GM23338 (cell line): ENCODE measurements around the gene PSMD2. TPM values are rescaled to one million over a fixed set of nuclear protein-coding genes. Genes with fewer than 3 reads are reported as not detected.

Experiments used
- ATAC-seq: fragments of 200-7000 bp; cut with Tn5 transposase; 3 replicates; pipeline ENCODE4 v1.9.1; 2020
- DNase-seq: peaks from one replicate; pipeline ENCODE4 v3.0.0-alpha.2; 2015; ENCODE audit warnings: low spot score
- H2AFZ ChIP-seq: fragments of 200-600 bp; sonication (generic); 2 replicates; pipeline ENCODE4 v1.8.0; 2016; ENCODE audit warnings: antibody characterized with exemption, mild to moderate bottlenecking, moderate library complexity
- H3F3A ChIP-seq: fragments of 200-600 bp; sonication (generic); replicated peaks from 2 replicates; pipeline ENCODE4 v1.8.0; 2017; ENCODE audit warnings: antibody characterized with exemption, mixed run types, low read depth
- H3K27ac ChIP-seq: fragments of 200-600 bp; sonication (generic); 2 replicates; pipeline ENCODE4 v1.6.1; 2016; ENCODE audit warnings: low read depth
- H3K27me3 ChIP-seq: fragments of 200-600 bp; sonication (generic); 2 replicates; pipeline ENCODE4 v1.8.0; 2016; ENCODE audit warnings: mild to moderate bottlenecking, mixed run types, moderate library complexity; ENCODE audit not compliant: insufficient read depth
- H3K36me3 ChIP-seq: fragments of 200-600 bp; sonication (generic); 2 replicates; pipeline ENCODE4 v1.8.0; 2016; ENCODE audit warnings: mild to moderate bottlenecking; ENCODE audit not compliant: insufficient read depth
- H3K4me1 ChIP-seq: fragments of 200-600 bp; sonication (generic); 2 replicates; pipeline ENCODE4 v1.8.0; 2016; ENCODE audit warnings: mild to moderate bottlenecking, moderate library complexity; ENCODE audit not compliant: insufficient read depth
- H3K4me2 ChIP-seq: fragments of 200-600 bp; sonication (generic); 2 replicates; pipeline ENCODE4 v1.7.1; 2017; ENCODE audit warnings: mixed run types
- H3K4me3 ChIP-seq: fragments of 200-600 bp; sonication (generic); 2 replicates; pipeline ENCODE4 v1.6.1; 2016; ENCODE audit warnings: mixed run types
- H3K79me2 ChIP-seq: fragments of 200-600 bp; sonication (generic); replicated peaks from 2 replicates; pipeline ENCODE4 v1.8.0; 2017; ENCODE audit warnings: mild to moderate bottlenecking; ENCODE audit not compliant: insufficient read depth
- H3K9me2 ChIP-seq: fragments of 200-600 bp; sonication (generic); 2 replicates; pipeline ENCODE4 v1.8.0; 2017; ENCODE audit not compliant: insufficient read depth
- H4K20me1 ChIP-seq: fragments of 200-600 bp; sonication (generic); replicated peaks from 2 replicates; pipeline ENCODE4 v1.8.0; 2017; ENCODE audit warnings: mild to moderate bottlenecking; ENCODE audit not compliant: insufficient read depth
- H3K27ac Mint-ChIP-seq: 2 replicates; pipeline ENCODE4 v1.8.0; 2020; ENCODE audit warnings: inconsistent platforms, mild to moderate bottlenecking, moderate library complexity, mixed read lengths
- H3K27me3 Mint-ChIP-seq: 3 replicates; pipeline ENCODE4 v1.8.0; 2022; ENCODE audit warnings: low read depth, mild to moderate bottlenecking, moderate library complexity, mixed read lengths, inconsistent platforms; ENCODE audit not compliant: insufficient read depth, poor library complexity
- H3K36me3 Mint-ChIP-seq: 3 replicates; pipeline ENCODE4 v1.8.0; 2021; ENCODE audit warnings: low read depth, mild to moderate bottlenecking, inconsistent platforms, moderate library complexity, mixed read lengths
- H3K4me1 Mint-ChIP-seq: 3 replicates; pipeline ENCODE4 v1.8.0; 2020; ENCODE audit warnings: mild to moderate bottlenecking, inconsistent platforms, mixed read lengths
- H3K4me3 Mint-ChIP-seq: 3 replicates; pipeline ENCODE4 v1.8.0; 2021; ENCODE audit warnings: moderate library complexity, mild to moderate bottlenecking, inconsistent platforms, mixed read lengths
- H3K9me3 Mint-ChIP-seq: 3 replicates; pipeline ENCODE4 v1.8.0; 2020; ENCODE audit warnings: moderate library complexity, mild to moderate bottlenecking, inconsistent platforms, mixed read lengths
- CREB1 ChIP-seq: fragments of 250-450 bp; sonication (Bioruptor Pico); IDR thresholded peaks from 2 replicates; pipeline ENCODE4 v1.5.0; 2020; ENCODE audit warnings: low read depth, mild to moderate bottlenecking, moderate library complexity
- CTCF ChIP-seq, 2 experiments: fragments of 200-600 bp in 1 of 2; sonication (generic) in 1 of 2; conservative IDR thresholded peaks; 2 replicates each; pipeline versions ENCODE4 v1.5.1 to v1.6.1; 2016 to 2017; ENCODE audit warnings: antibody characterized with exemption in 2 of 2, low read depth in 2 of 2, mild to moderate bottlenecking in 2 of 2, moderate library complexity in 1 of 2
- ETS1 ChIP-seq: IDR thresholded peaks from 2 replicates; pipeline ENCODE4 v1.6.1; 2016; ENCODE audit warnings: antibody characterized with exemption
- EZH2 ChIP-seq: fragments of 200-600 bp; sonication (generic); IDR thresholded peaks from one replicate; pipeline ENCODE4 v1.8.0; 2017; ENCODE audit warnings: antibody characterized with exemption, mild to moderate bottlenecking, low read depth; ENCODE audit not compliant: unreplicated experiment
- EZH2phosphoT487 ChIP-seq: fragments of 200-600 bp; sonication (generic); IDR thresholded peaks from one replicate; pipeline ENCODE4 v1.8.1; 2018; ENCODE audit warnings: antibody characterized with exemption; ENCODE audit not compliant: unreplicated experiment
- JUNB ChIP-seq: IDR thresholded peaks from one replicate; pipeline ENCODE4 v1.6.1; 2016; ENCODE audit warnings: antibody characterized with exemption; ENCODE audit not compliant: unreplicated experiment
- NANOG ChIP-seq: IDR thresholded peaks from 2 replicates; pipeline ENCODE4 v1.6.1; 2016; ENCODE audit warnings: antibody characterized with exemption, borderline replicate concordance
- POLR2AphosphoS5 ChIP-seq: IDR thresholded peaks from 2 replicates; pipeline ENCODE4 v1.6.1; 2016; ENCODE audit warnings: antibody characterized with exemption, low read depth
- REST ChIP-seq: IDR thresholded peaks from one replicate; pipeline ENCODE4 v1.6.1; 2018; ENCODE audit warnings: antibody characterized with exemption; ENCODE audit not compliant: unreplicated experiment
- STAT1 ChIP-seq: IDR thresholded peaks from one replicate; pipeline ENCODE4 v1.6.1; 2016; ENCODE audit warnings: antibody characterized with exemption; ENCODE audit not compliant: unreplicated experiment
- ZNF114 ChIP-seq: fragments of 250-450 bp; sonication (Bioruptor Pico); IDR thresholded peaks from 2 replicates; pipeline ENCODE4 v1.5.0; 2020; ENCODE audit warnings: mild to moderate bottlenecking, moderate library complexity
- ZNF331 ChIP-seq: fragments of 250-450 bp; sonication (Bioruptor Pico); IDR thresholded peaks from 2 replicates; pipeline ENCODE4 v1.5.0; 2020; ENCODE audit warnings: low read depth, mild to moderate bottlenecking, moderate library complexity
- ZNF462 ChIP-seq: fragments of 250-450 bp; sonication (Bioruptor Pico); IDR thresholded peaks from 2 replicates; pipeline ENCODE4 v1.5.0; 2020; ENCODE audit warnings: mild to moderate bottlenecking, moderate library complexity
- polyA plus RNA-seq: library from polyadenylated mRNA; unstranded; fragments of >200 nt; fragmentation: Nextera tagmentation; extraction: Ambion mirVana; gene quantifications from 2 replicates; pipeline ENCODE4 v1.2.1, GENCODE V29; 2016
- total RNA-seq: library from RNA; depleted of rRNA; stranded (reverse); fragments of >200 nt; shearing (Covaris generic); gene quantifications from 2 replicates; pipeline ENCODE4 v1.2.3, GENCODE V29; 2014

The PSMD2 gene
- total and polyA plus RNA-seq, 2 experiments from 2014 or later, result 117 to 507 TPM

GRCh38 chr3:184328516-184328915 is 29.5 kb downstream of the PSMD2 start:
- peaks cover 45% of the 10 kb centered on the region for H3K79me2 ChIP-seq
- no peak overlapping the region for H2AFZ ChIP-seq
- Mint-ChIP-seq H3K36me3 (peaks cover 100% of the 10 kb centered on the region), H3K4me1 (no peaks in the 10 kb centered on the region; the same call in 2 of the 3 replicates), H3K27ac (no peak overlapping the region), H3K27me3 (peaks cover 27% of the 10 kb centered on the region), H3K9me3 (no peaks in the 10 kb centered on the region), H3K4me3 (no peak overlapping the region)
- no peaks in the 10 kb centered on the region for H3K4me1 ChIP-seq
- H4K20me1 ChIP-seq, result peaks cover 57% of the 10 kb centered on the region
- DNase-seq, result no peak
- ATAC-seq, result no peak
- no peak overlapping the region for H3K27ac ChIP-seq
- H3K36me3 ChIP-seq, result peaks cover 90% of the 10 kb centered on the region
- peaks cover 52% of the 10 kb centered on the region for H3F3A ChIP-seq
- H3K9me2 ChIP-seq, result no peaks in the 10 kb centered on the region
- no peak overlapping the region for H3K4me2 ChIP-seq
- H3K27me3 ChIP-seq, result no peaks in the 10 kb centered on the region
- H3K4me3 ChIP-seq, result no peak overlapping the region
- TF ChIP-seq JUNB, result no peak
- TF ChIP-seq STAT1, result no peak
- TF ChIP-seq ETS1, result no peak
- no peak for TF ChIP-seq CTCF (conservative IDR thresholded peaks at IDR 0.05; ENCODE audit: low read depth in 2 of 2)
- TF ChIP-seq CREB1 (CRISPR knock-in tag), result no peak
- no peak for TF ChIP-seq NANOG
- no peak for TF ChIP-seq EZH2phosphoT487
- no peak for TF ChIP-seq ZNF114 (CRISPR knock-in tag)
- no peak for TF ChIP-seq POLR2AphosphoS5
- no peak for TF ChIP-seq EZH2
- TF ChIP-seq REST, result no peak
- TF ChIP-seq ZNF331, result no peak
- TF ChIP-seq ZNF462 (CRISPR knock-in tag), result no peak
